GM12891 (cell line): ENCODE data around the gene GYS1.
A peak's percentile ranks its signal among the peaks of the same experiment; 100 is the strongest.

ENCODE experiments used
- PAX5 ChIP-seq: IDR thresholded peaks from 2 replicates; pipeline ENCODE4 v1.6.1; 2011; ENCODE audit warnings: low read length, moderate library complexity, mild to moderate bottlenecking; ENCODE audit not compliant: insufficient read depth, severe bottlenecking
- POLR2A ChIP-seq: IDR thresholded peaks from 2 replicates; pipeline ENCODE4 v1.6.1; 2011; ENCODE audit warnings: low read depth, low read length, control low read depth
- POLR2AphosphoS5 ChIP-seq: IDR thresholded peaks from 2 replicates; pipeline ENCODE4 v1.6.1; 2011; ENCODE audit warnings: low read depth, low read length, control low read depth
- POU2F2 ChIP-seq: IDR thresholded peaks from 2 replicates; pipeline ENCODE4 v1.6.1; 2011; ENCODE audit warnings: low read depth, mild to moderate bottlenecking, control low read depth, low read length, moderate library complexity
- SPI1 ChIP-seq: IDR thresholded peaks from 2 replicates; pipeline ENCODE4 v1.6.1; 2011; ENCODE audit warnings: low read depth, low read length, control low read depth
- TAF1 ChIP-seq: IDR thresholded peaks from 2 replicates; pipeline ENCODE4 v1.6.1; 2011; ENCODE audit warnings: low read depth, low read length, control low read depth

GRCh38 chr19:48969276-48970138, 23.6 kb downstream of the GYS1 start:
- TF ChIP-seq POLR2A (no peak), POLR2AphosphoS5 (no peak), TAF1 (no peak), POU2F2 (peak; percentile 73; the same call in 1 of the 2 replicates), SPI1 (no peak), PAX5 (no peak)
